ENCODE data around the gene LYZL1.
"Not testable (repeated sequence)": the region's sequence is repeated elsewhere in the genome, so short reads cannot be mapped to it uniquely, and the experiment has no call there.

Gene LYZL1

DNA sequence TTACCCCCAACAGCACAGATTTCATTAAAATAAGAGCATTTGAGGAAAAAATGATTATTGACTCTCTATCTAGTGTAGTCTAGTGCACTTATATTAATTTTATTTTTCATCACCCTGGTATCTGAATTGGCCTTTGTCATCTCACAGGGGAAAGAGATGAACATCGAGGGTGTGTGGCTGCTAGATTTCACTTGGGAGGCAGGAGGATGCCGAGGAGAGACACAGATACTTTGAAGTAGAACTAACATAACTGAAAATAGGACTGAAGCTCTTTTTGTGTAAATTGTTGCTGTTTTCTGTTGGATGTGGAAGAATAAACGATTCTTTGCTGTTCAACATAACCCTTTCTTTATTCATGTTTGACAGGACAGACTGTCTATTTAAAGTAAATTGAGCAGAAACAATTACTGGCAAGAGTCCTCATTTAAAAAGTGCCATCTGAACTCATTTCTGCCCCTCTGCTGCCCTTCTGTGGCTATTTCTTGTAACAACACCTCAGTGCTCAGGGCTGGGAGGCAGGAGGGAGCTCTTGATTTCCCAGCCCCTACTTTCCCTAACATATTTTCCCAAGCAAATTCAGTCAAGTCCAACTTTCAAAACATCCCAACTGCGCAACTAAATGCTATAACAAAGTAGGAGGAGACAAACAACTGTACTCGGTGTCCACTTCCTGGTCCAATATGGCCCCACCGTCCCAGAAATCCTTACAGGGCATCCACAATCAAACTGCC is 15.6 kb downstream of the LYZL1 start:
- ChIA-PET POLR2A (interaction anchor here (1.0 kb wide), 2 partner anchors 62 to 65 kb away, joined by 3 read pairs; no protein-coding TSS in a partner anchor), CTCF (interaction anchor here (0.5 to 2.0 kb wide), 19 partner anchors 9 to 672 kb away, joined by 3 to 20 read pairs (median 3); no protein-coding TSS in a partner anchor)
- no peak for TF ChIP-seq NFRKB (IDR thresholded peaks at IDR 0.05)
- TF ChIP-seq SUZ12 (IDR thresholded peaks at IDR 0.05), result no peak
- no peak for TF ChIP-seq BHLHE40 (IDR thresholded peaks at IDR 0.05; ENCODE audit: borderline replicate concordance)
- TF ChIP-seq FOXM1 (IDR thresholded peaks at IDR 0.05; ENCODE audit: borderline replicate concordance), result no peak
- no peak for TF ChIP-seq TARDBP (IDR thresholded peaks at IDR 0.05)
- TF ChIP-seq SP1 (IDR thresholded peaks at IDR 0.05), result no peak
- no peak for TF ChIP-seq L3MBTL2 (conservative IDR thresholded peaks at IDR 0.05)
- TF ChIP-seq ZNF384 (IDR thresholded peaks at IDR 0.05), result no peak
- TF ChIP-seq FOXK2 (IDR thresholded peaks at IDR 0.05), result no peak

DNA sequence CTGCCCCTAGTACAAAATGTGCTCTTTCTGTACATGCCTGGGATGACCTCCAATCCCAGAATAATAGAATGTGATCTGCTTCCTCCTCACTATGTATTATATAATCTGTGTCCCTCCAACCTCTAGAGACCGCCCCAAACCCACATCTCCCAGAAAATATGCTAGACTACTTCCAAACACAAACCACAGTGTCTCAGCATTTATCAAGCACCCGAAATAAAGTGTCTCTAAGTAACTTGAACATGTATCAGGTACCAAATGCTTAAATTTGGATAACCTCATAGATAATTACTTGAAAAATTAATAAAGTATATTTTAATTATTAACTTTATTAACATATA is 16.1 kb downstream of the LYZL1 start:
- ChIA-PET POLR2A (interaction anchor here (1.0 kb wide), 2 partner anchors 62 to 65 kb away, joined by 3 read pairs; no protein-coding TSS in a partner anchor), CTCF (interaction anchor here (0.5 to 2.0 kb wide), 17 partner anchors 9 to 673 kb away, joined by 3 to 20 read pairs (median 3); no protein-coding TSS in a partner anchor)
- DNase-seq (ENCODE audit: extremely low spot score), result no peak
- TF ChIP-seq L3MBTL2 (conservative IDR thresholded peaks at IDR 0.05) (no peak), ARNT (IDR thresholded peaks at IDR 0.05) (no peak), CTBP1 (IDR thresholded peaks at IDR 0.05; ENCODE audit: borderline replicate concordance) (no peak), FOXK2 (IDR thresholded peaks at IDR 0.05) (no peak), SUZ12 (IDR thresholded peaks at IDR 0.05) (no peak), BHLHE40 (IDR thresholded peaks at IDR 0.05; ENCODE audit: borderline replicate concordance) (no peak), FOXM1 (IDR thresholded peaks at IDR 0.05; ENCODE audit: borderline replicate concordance) (no peak), NFRKB (IDR thresholded peaks at IDR 0.05) (no peak), ELF4 (IDR thresholded peaks at IDR 0.05) (no peak), LEF1 (IDR thresholded peaks at IDR 0.05; ENCODE audit: borderline replicate concordance) (no peak), TARDBP (IDR thresholded peaks at IDR 0.05) (no peak), FOXA1 (IDR thresholded peaks at IDR 0.05) (no peak)
- TF ChIP-seq, protein P1, sequence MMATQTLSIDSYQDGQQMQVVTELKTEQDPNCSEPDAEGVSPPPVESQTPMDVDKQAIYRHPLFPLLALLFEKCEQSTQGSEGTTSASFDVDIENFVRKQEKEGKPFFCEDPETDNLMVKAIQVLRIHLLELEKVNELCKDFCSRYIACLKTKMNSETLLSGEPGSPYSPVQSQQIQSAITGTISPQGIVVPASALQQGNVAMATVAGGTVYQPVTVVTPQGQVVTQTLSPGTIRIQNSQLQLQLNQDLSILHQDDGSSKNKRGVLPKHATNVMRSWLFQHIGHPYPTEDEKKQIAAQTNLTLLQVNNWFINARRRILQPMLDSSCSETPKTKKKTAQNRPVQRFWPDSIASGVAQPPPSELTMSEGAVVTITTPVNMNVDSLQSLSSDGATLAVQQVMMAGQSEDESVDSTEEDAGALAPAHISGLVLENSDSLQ (IDR thresholded peaks at IDR 0.05), result no peak

More for the DNA sequence above, 15.6 kb downstream of the LYZL1 start:
- DNase-seq (ENCODE audit: extremely low spot score), result peak; percentile 55

DNA sequence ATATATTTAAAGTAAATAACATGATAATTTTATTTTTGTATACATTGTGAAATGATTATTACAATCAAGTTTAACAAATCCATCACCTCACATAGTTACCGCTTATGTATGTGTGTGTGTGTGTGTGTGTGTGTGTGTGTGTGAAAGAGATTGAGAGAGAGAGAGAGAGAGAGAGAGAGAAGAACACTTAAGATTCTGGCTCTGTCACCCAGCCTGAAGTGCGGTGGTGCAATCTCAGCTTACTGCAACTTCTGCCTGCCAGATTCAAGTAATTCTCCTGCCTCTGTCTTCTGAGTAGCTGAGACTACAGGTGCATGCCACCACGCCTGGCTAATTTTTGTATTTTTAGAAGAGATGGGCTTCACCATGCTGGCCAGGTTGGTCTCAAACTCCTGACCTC is 17.8 kb downstream of the LYZL1 start:
- DNase-seq (ENCODE audit: extremely low spot score), result no peak
- TF ChIP-seq BHLHE40 (IDR thresholded peaks at IDR 0.05; ENCODE audit: borderline replicate concordance) (no peak), FOXK2 (IDR thresholded peaks at IDR 0.05) (no peak), ELF4 (IDR thresholded peaks at IDR 0.05) (no peak), FOXM1 (IDR thresholded peaks at IDR 0.05; ENCODE audit: borderline replicate concordance) (no peak), TARDBP (IDR thresholded peaks at IDR 0.05) (no peak), NFRKB (IDR thresholded peaks at IDR 0.05) (no peak), ZNF384 (IDR thresholded peaks at IDR 0.05) (no peak), HDGF (IDR thresholded peaks at IDR 0.05; ENCODE audit: borderline replicate concordance) (no peak)
- ChIA-PET CTCF (interaction anchor here (1.1 kb wide), 1 partner anchor 68 kb away, joined by 3 read pairs; no protein-coding TSS in a partner anchor), POLR2A (no interaction called here)

DNA sequence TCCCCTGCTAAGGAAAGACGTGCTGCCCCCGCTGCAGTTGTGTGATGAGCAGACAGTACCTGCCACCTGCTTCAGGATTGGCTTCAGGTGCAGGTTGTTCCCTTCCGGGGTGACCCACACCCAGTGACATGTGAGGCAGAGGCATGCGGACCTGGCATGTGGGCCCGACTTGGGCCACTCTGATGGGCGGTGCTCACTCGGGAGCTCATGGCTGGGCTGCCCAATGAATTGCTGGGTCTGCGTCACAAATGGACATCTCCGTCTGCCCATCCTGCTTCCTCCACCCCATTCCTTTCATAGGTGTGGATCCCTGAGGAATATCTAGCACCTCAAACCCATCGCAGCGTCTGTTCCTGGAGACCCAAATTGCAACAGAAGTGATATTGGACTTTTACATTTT is 19.3 kb downstream of the LYZL1 start:
- DNase-seq (ENCODE audit: extremely low spot score); POLR2A ChIA-PET: not testable (repeated sequence)
- CTCF ChIA-PET, result interaction anchor here (0.6 kb wide), 2 partner anchors 47 to 178 kb away, joined by 3 to 5 read pairs; no protein-coding TSS in a partner anchor

DNA sequence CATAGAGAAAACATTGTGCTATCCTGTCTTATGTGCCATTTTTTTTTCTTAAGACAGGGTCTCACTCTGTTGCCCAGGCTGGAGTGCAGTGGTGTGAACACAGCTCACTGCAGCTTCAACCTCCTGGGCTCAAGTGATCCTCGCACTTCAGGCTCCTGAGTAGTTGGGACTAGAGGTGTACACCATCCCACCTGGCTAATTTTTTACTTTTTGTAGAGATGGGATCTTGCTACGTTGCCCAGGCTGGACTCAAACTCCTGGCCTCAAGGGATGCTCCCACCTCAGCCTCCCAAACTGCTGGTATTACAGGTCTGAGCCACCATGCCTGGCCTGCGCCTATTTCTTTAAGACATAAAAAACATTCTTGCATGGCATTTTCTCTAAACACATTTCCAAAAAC is 20.6 kb downstream of the LYZL1 start:
- CTCF ChIA-PET, result no interaction called here
- no peak for TF ChIP-seq BHLHE40 (IDR thresholded peaks at IDR 0.05; ENCODE audit: borderline replicate concordance)
- DNase-seq (ENCODE audit: extremely low spot score), result no peak
- POLR2A ChIA-PET, result no interaction called here

DNA sequence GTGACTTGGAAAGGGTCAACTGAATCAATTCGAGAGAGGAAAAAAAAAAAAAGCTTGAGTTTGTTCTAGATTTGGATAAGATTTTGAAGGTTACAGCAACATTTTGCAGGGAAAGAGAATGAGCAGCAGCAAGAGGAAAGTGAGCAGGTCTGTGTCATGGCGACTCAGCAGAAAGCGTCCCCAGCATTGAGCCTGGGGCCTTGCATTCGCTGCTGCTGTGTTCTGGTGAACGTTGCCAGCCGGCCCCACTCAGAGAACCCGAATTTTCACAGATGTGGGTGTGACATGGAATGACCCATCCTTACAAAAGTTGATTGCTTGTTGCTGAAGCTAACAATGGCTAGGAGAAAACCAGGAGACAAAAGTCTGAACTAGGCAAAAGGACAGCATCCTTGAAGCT is 21.6 kb downstream of the LYZL1 start:
- DNase-seq (ENCODE audit: extremely low spot score); POLR2A ChIA-PET: not testable (repeated sequence)
- CTCF ChIA-PET, result interaction anchor here (0.7 kb wide), 1 partner anchor 71 kb away, joined by 3 read pairs; no protein-coding TSS in a partner anchor

DNA sequence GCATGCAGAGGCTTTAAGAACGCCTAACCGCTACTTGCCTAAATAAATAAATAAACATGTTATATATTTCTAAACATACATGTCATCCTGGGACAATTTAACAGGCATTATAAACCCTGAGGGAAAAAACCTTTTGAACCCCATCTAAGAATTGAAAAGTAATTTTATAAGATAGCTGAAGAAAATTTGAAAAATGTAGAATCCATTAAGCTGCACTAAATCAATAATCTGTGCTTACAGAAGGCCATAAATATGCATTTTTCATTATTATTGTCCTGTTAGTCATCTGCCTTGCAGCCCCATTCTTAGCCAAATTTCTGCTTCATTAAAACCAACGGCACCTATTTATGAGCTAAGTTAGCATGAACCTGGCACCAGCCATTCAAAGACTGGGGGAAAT is 24.2 kb downstream of the LYZL1 start:
- ChIA-PET POLR2A (no interaction called here), CTCF (interaction anchor here (0.6 to 1.6 kb wide), 2 partner anchors 8 to 85 kb away, joined by 3 to 10 read pairs; no protein-coding TSS in a partner anchor)
- no peak for TF ChIP-seq BHLHE40 (IDR thresholded peaks at IDR 0.05; ENCODE audit: borderline replicate concordance)
- no peak for TF ChIP-seq CTBP1 (IDR thresholded peaks at IDR 0.05; ENCODE audit: borderline replicate concordance)
- no peak for TF ChIP-seq SUZ12 (IDR thresholded peaks at IDR 0.05)
- no peak for TF ChIP-seq L3MBTL2 (conservative IDR thresholded peaks at IDR 0.05)
- no peak for TF ChIP-seq ELF4 (IDR thresholded peaks at IDR 0.05)
- no peak for TF ChIP-seq LEF1 (IDR thresholded peaks at IDR 0.05; ENCODE audit: borderline replicate concordance)
- TF ChIP-seq, protein P1 (IDR thresholded peaks at IDR 0.05), result no peak
- TF ChIP-seq HDGF (IDR thresholded peaks at IDR 0.05; ENCODE audit: borderline replicate concordance), result no peak
- TF ChIP-seq FOXA1 (IDR thresholded peaks at IDR 0.05), result no peak
- no peak for TF ChIP-seq ZNF384 (IDR thresholded peaks at IDR 0.05)
- TF ChIP-seq NFRKB (IDR thresholded peaks at IDR 0.05), result no peak
- TF ChIP-seq ARNT (IDR thresholded peaks at IDR 0.05), result no peak
- TF ChIP-seq TARDBP (IDR thresholded peaks at IDR 0.05), result no peak
- TF ChIP-seq FOXK2 (IDR thresholded peaks at IDR 0.05), result no peak
- DNase-seq (ENCODE audit: extremely low spot score), result no peak
